ENCODE results near the gene PTRH1.

PTRH1 gene

DNA sequence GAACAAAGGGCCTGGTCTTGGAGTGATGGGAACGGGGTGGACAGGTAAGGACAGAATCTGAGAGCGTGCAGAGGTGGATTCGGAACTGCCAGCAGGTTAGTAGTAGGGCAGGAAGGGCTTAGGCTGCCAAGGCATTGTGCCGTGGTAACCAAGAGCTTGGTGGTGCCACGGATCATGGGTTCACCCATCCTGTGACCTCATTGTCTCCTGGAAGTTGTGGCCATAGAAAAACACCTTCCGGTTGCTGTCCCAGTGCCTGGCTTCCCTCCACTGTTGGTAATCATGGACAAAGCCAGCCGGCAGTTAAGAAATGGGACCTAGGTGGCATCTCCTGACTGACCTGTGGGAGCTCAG, 51.2 kb downstream of the PTRH1 start:
- Histone ChIP-seq H3K4me2 (ENCODE audit: low read length) (no peak overlapping the region), H3K9me2 (replicated peaks; ENCODE audit: control insufficient read depth, low read length) (no peaks in the 10 kb centered on the region), H4K20me1 (ENCODE audit: control insufficient read depth, insufficient read depth, low read depth, low read length) (no peaks in the 10 kb centered on the region), H3F3A (ENCODE audit: control insufficient read depth, insufficient read depth) (0 out of 2 replicates have a peak, but pooled peaks cover 3% of the 10 kb centered on the region), H3K36me3 (ENCODE audit: control insufficient read depth, low read length) (no peaks in the 10 kb centered on the region), H3K27ac (ENCODE audit: low read depth, low read length) (no peak overlapping the region), H3K27me3 (ENCODE audit: control insufficient read depth, low read length) (no peaks in the 10 kb centered on the region), H3K4me1 (ENCODE audit: control insufficient read depth, low read length) (no peaks in the 10 kb centered on the region), H3K9me3 (ENCODE audit: control insufficient read depth, insufficient read depth, low read length) (no peaks in the 10 kb centered on the region), H3K79me2 (ENCODE audit: control insufficient read depth, low read length) (no peaks in the 10 kb centered on the region), H3K4me3 (ENCODE audit: low read length) (no peak overlapping the region)
- TF ChIP-seq, protein P1, sequence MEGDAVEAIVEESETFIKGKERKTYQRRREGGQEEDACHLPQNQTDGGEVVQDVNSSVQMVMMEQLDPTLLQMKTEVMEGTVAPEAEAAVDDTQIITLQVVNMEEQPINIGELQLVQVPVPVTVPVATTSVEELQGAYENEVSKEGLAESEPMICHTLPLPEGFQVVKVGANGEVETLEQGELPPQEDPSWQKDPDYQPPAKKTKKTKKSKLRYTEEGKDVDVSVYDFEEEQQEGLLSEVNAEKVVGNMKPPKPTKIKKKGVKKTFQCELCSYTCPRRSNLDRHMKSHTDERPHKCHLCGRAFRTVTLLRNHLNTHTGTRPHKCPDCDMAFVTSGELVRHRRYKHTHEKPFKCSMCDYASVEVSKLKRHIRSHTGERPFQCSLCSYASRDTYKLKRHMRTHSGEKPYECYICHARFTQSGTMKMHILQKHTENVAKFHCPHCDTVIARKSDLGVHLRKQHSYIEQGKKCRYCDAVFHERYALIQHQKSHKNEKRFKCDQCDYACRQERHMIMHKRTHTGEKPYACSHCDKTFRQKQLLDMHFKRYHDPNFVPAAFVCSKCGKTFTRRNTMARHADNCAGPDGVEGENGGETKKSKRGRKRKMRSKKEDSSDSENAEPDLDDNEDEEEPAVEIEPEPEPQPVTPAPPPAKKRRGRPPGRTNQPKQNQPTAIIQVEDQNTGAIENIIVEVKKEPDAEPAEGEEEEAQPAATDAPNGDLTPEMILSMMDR (IDR thresholded peaks at IDR 0.05; ENCODE audit: low read depth, low read length, poor library complexity, severe bottlenecking), result no peak
- TF ChIP-seq EZH2phosphoT487 (IDR thresholded peaks at IDR 0.05; ENCODE audit: borderline replicate concordance, low read length), result no peak

Data from DOHH2 (cell line).